Osteocyte (in vitro differentiated cells): ENCODE measurements around the gene GNB4. TPM values are rescaled to one million over a fixed set of nuclear protein-coding genes. Genes with fewer than 3 reads are reported as not detected.

Source experiments
- DNase-seq: peaks from one replicate; pipeline ENCODE4 v3.0.0; 2021; ENCODE audit warnings: mixed read lengths; ENCODE audit not compliant: unreplicated experiment; ENCODE audit errors: extremely low spot score
- H3K27ac Mint-ChIP-seq: one replicate; pipeline ENCODE4 v1.8.0; 2021; ENCODE audit warnings: mild to moderate bottlenecking, mixed read lengths; ENCODE audit not compliant: unreplicated experiment
- H3K27me3 Mint-ChIP-seq: one replicate; pipeline ENCODE4 v1.8.0; 2021; ENCODE audit warnings: mixed read lengths; ENCODE audit not compliant: unreplicated experiment
- H3K36me3 Mint-ChIP-seq: one replicate; pipeline ENCODE4 v1.8.0; 2021; ENCODE audit warnings: mixed read lengths; ENCODE audit not compliant: unreplicated experiment
- H3K4me1 Mint-ChIP-seq: one replicate; pipeline ENCODE4 v1.8.0; 2021; ENCODE audit warnings: mixed read lengths; ENCODE audit not compliant: unreplicated experiment
- H3K4me3 Mint-ChIP-seq: one replicate; pipeline ENCODE4 v1.8.0; 2021; ENCODE audit warnings: mild to moderate bottlenecking, moderate library complexity, mixed read lengths; ENCODE audit not compliant: unreplicated experiment
- H3K9me3 Mint-ChIP-seq: one replicate; pipeline ENCODE4 v1.8.0; 2021; ENCODE audit warnings: mixed read lengths; ENCODE audit not compliant: unreplicated experiment
- total RNA-seq: library from RNA; stranded (reverse); gene quantifications from 2 replicates; pipeline ENCODE4 v1.2.1, GENCODE V29; 2021
- TF ChIP-seq, protein P1 (sequence below): fragments of 200-600 bp; sonication (generic); IDR thresholded peaks from 2 replicates; pipeline ENCODE4 v1.5.0; 2021; ENCODE audit warnings: antibody characterized with exemption, mild to moderate bottlenecking, moderate library complexity

The GNB4 gene
- total RNA-seq, 1 donor from 2014 or later, result 58.3 TPM

DNA sequence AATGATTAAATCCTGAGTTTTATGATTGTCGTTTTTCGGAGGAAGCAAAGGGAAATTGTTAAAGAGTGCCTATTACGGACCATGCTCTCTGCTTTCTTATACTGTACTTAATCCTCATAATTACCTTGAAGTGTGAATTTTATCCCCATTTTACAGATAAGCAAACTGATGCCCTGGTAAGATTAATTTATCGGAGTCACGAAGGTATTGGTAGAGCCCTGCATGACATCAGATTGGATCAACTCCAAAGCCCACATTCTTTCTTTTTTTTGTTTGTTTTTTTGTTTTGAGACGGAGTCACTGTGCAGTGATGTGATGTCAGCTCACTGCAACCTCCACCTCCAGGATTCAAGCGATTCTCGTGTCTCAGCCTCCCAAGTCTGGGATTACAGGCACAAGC is 1.6 kb upstream of the GNB4 start:
- Mint-ChIP-seq H3K27ac (no peak overlapping the region), H3K4me3 (no peak overlapping the region), H3K36me3 (peaks cover under 1% of the 10 kb centered on the region), H3K27me3 (peaks cover 2% of the 10 kb centered on the region), H3K9me3 (no peaks in the 10 kb centered on the region), H3K4me1 (peaks cover 30% of the 10 kb centered on the region)
- DNase-seq, result no peak
- TF ChIP-seq, protein P1, sequence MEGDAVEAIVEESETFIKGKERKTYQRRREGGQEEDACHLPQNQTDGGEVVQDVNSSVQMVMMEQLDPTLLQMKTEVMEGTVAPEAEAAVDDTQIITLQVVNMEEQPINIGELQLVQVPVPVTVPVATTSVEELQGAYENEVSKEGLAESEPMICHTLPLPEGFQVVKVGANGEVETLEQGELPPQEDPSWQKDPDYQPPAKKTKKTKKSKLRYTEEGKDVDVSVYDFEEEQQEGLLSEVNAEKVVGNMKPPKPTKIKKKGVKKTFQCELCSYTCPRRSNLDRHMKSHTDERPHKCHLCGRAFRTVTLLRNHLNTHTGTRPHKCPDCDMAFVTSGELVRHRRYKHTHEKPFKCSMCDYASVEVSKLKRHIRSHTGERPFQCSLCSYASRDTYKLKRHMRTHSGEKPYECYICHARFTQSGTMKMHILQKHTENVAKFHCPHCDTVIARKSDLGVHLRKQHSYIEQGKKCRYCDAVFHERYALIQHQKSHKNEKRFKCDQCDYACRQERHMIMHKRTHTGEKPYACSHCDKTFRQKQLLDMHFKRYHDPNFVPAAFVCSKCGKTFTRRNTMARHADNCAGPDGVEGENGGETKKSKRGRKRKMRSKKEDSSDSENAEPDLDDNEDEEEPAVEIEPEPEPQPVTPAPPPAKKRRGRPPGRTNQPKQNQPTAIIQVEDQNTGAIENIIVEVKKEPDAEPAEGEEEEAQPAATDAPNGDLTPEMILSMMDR, result no peak

DNA sequence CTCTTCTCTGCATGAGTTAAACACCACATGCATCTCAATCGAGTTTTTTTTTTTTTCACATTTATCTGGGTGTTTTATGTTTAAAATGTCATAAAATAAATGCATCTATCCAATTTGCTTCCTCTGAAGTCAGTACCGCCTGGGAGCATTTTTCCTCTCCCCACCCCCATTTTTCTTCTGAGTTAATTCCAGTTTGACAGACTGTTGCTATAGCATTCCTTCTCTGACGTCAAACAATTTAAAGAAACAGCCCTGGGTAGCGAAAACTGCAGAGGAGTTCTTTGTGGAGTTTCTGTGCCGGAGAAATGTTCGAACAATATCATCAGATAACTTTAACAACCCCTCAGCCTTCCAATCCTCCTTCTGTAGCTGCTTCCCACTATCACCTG is 900 bp upstream of the GNB4 start:
- H3K27me3 Mint-ChIP-seq, result no peaks in the 10 kb centered on the region
- DNase-seq, result no peak
- H3K36me3 Mint-ChIP-seq, result peaks cover 6% of the 10 kb centered on the region
- no peaks in the 10 kb centered on the region for H3K9me3 Mint-ChIP-seq
- H3K27ac Mint-ChIP-seq, result peak overlapping the region; percentile 97
- TF ChIP-seq, protein P1, result no peak
- peak overlapping the region; percentile 89 for H3K4me3 Mint-ChIP-seq
- H3K4me1 Mint-ChIP-seq, result peaks cover 35% of the 10 kb centered on the region

DNA sequence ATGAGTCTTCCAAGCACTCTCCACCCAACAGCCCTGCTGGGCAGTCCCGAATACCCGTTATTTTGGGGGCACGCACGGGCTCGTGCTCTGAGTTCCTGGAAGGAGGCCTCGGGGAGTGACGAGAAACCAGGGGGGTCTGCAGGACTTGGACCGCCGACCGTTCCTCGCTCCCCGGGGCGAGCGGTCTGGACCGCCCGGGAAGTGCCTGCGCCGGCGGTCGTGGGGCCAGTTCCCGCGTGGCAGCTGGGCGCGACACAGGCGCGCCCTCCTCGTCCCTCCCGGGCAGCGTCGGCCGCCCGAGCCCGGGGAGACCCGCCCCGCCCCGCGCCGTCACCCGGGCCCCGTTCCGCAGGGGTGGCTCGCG is 387 bp downstream of the GNB4 start:
- Mint-ChIP-seq H3K4me1 (peaks cover 46% of the 10 kb centered on the region), H3K4me3 (peak overlapping the region; percentile 91), H3K27ac (peak overlapping the region; percentile 95), H3K9me3 (no peaks in the 10 kb centered on the region), H3K36me3 (peaks cover 14% of the 10 kb centered on the region), H3K27me3 (no peaks in the 10 kb centered on the region)
- TF ChIP-seq, protein P1, result no peak
- DNase-seq, result no peak

DNA sequence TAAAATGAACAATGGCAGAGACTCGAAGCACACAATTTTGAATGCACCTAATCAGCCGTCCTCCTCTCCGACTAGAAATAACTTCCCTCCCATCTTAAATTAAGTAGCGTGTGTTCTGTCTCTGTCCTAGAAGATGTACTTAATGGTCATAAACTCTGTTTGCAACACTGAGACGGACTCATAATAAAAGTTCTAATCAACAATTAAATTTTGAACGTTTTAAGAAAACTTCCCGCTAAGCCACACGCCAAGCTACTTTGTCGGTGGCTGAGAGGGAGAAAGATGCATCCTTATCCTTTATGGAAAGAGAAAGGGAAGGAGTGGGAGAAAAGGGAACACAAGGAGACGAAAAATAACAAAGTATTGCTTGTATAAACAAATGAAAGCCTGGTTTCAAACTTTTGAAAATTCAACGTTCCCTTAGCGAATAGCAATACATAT is 989 bp downstream of the GNB4 start:
- TF ChIP-seq, protein P1, result no peak
- no peak for DNase-seq
- Mint-ChIP-seq H3K27me3 (no peaks in the 10 kb centered on the region), H3K9me3 (no peaks in the 10 kb centered on the region), H3K4me3 (peak overlapping the region; percentile 91), H3K4me1 (peaks cover 48% of the 10 kb centered on the region), H3K36me3 (peaks cover 14% of the 10 kb centered on the region), H3K27ac (peak overlapping the region; percentile 95)

DNA sequence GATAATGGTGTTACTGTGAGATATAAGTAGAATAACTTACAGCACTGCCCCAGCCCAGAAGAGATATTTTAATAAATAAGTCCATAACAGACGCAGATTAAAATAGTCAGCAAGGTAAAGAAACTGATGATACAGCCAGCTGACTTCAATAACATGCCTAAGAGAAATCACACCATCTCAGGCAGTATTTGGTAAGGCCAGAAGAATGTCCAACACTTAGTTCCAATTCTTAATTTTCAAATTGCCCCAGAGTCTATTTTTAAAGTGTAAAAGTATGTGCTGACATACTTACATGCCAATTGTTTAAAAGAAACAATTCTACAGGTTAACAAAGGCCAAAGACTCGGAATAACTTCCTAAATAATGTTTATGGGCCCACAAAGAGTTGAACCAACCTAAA is 1.6 kb downstream of the GNB4 start:
- TF ChIP-seq, protein P1, result no peak
- no peaks in the 10 kb centered on the region for H3K9me3 Mint-ChIP-seq
- no peaks in the 10 kb centered on the region for H3K27me3 Mint-ChIP-seq
- H3K36me3 Mint-ChIP-seq, result peaks cover 14% of the 10 kb centered on the region
- peaks cover 48% of the 10 kb centered on the region for H3K4me1 Mint-ChIP-seq
- H3K27ac Mint-ChIP-seq, result peak overlapping the region; percentile 95
- H3K4me3 Mint-ChIP-seq, result peak overlapping the region; percentile 91
- DNase-seq, result no peak
